ENCODE data around the gene PHTF2. TPM values are rescaled to one million over a fixed set of nuclear protein-coding genes. Genes with fewer than 3 reads are reported as not detected.
"Not testable (repeated sequence)": the region's sequence is repeated elsewhere in the genome, so short reads cannot be mapped to it uniquely, and the experiment has no call there.

PHTF2 gene
- total and polyA plus RNA-seq, 2 of the 4 experiments (the other 2 are of a cell fraction), result 28.3 to 69.9 TPM

GRCh38 chr7:77833136-77833535 is 34.6 kb downstream of the PHTF2 start:
- Histone ChIP-seq H2AFZ (replicated peaks; ENCODE audit: low read length, poor library complexity) (no peak overlapping the region), H4K91ac (ENCODE audit: insufficient read depth, low read depth, low read length) (peak overlapping the region; percentile 94), H4K8ac (ENCODE audit: low read depth in 2 of 2, low read length in 2 of 2) (peak overlapping the region; percentile 57 to 63; a peak in 2 of 4 replicates), H3K14ac (replicated peaks; ENCODE audit: low read depth, low read length) (peak overlapping the region; percentile 67), H3K27me3 (ENCODE audit: control insufficient read depth, insufficient read depth, low read length) (no peaks in the 10 kb centered on the region), H4K5ac (ENCODE audit: low read depth, low read length) (peak overlapping the region; percentile 88; the same call in 1 of the 2 replicates), H3K9me1 (ENCODE audit: insufficient read depth, low read length) (peaks cover 12% of the 10 kb centered on the region; the same call in 1 of the 2 replicates), H3K9ac (ENCODE audit: low read depth, low read length) (no peak overlapping the region), H3K4me3 (ENCODE audit: insufficient read depth, low read depth, low read length) (no peak overlapping the region), H3K36me3 (ENCODE audit: control insufficient read depth, insufficient read depth, low read length) (no peaks in the 10 kb centered on the region), H2AK5ac (ENCODE audit: low read depth, low read length) (peak overlapping the region; percentile 99; the same call in 1 of the 2 replicates), H3K27ac (ENCODE audit: insufficient read depth, low read length) (peak overlapping the region; percentile 39; the same call in 1 of the 2 replicates), H3K23ac (ENCODE audit: low read depth, low read length) (peak overlapping the region; percentile 44; the same call in 1 of the 2 replicates), H2AK9ac (replicated peaks; ENCODE audit: low read depth, low read length, poor library complexity) (no peak overlapping the region), H3K79me1 (ENCODE audit: low read depth in 1 of 2, low read length in 2 of 2) (peaks cover 26 to 62% of the 10 kb centered on the region in 2 experiments), H3K4ac (ENCODE audit: low read depth, low read length) (peak overlapping the region; percentile 56), H2BK15ac (ENCODE audit: low read depth, low read length) (peak overlapping the region; percentile 98; the same call in 2 of the 3 replicates), H2BK120ac (ENCODE audit: low read depth, low read length) (peak overlapping the region; percentile 83), H4K20me1 (ENCODE audit: insufficient read depth, low read length) (peaks cover 4% of the 10 kb centered on the region; the same call in 1 of the 2 replicates), H2BK20ac (ENCODE audit: low read depth, low read length) (peak overlapping the region; percentile 66; the same call in 1 of the 2 replicates), H3K18ac (ENCODE audit: low read depth, low read length) (peak overlapping the region; percentile 90; the same call in 1 of the 2 replicates), H2BK5ac (ENCODE audit: low read depth, low read length, poor library complexity, severe bottlenecking) (peak overlapping the region; percentile 71), H3K9me3 (ENCODE audit: control insufficient read depth, insufficient read depth, low read length) (no peaks in the 10 kb centered on the region), H3K56ac (ENCODE audit: extremely low read depth, insufficient read depth, low read length) (no peak overlapping the region; the same call in 1 of the 2 replicates), H3K4me1 (ENCODE audit: control insufficient read depth, insufficient read depth, low read length) (peaks cover 7% of the 10 kb centered on the region), H3K4me2 (ENCODE audit: low read depth, low read length) (peak overlapping the region; percentile 36; the same call in 1 of the 2 replicates)
- TF ChIP-seq CEBPB (IDR thresholded peaks at IDR 0.05; ENCODE audit: low read depth, low read length) (no peak), USF2 (IDR thresholded peaks at IDR 0.05; ENCODE audit: low read depth, low read length) (no peak), POLR2A (IDR thresholded peaks at IDR 0.05; ENCODE audit: low read depth, low read length) (no peak), RFX5 (IDR thresholded peaks at IDR 0.05; ENCODE audit: low read depth, low read length) (no peak), MAFK (IDR thresholded peaks at IDR 0.05; ENCODE audit: low read depth, low read length) (no peak), RCOR1 (IDR thresholded peaks at IDR 0.05; ENCODE audit: insufficient replicate concordance, low read length) (no peak), CHD1 (IDR thresholded peaks at IDR 0.05; ENCODE audit: low read depth, low read length) (no peak), SMC3 (IDR thresholded peaks at IDR 0.05; ENCODE audit: low read depth, low read length) (no peak), NFE2L2 (IDR thresholded peaks at IDR 0.05; ENCODE audit: low read depth, low read length) (no peak)
- peak; percentile 23 for DNase-seq
- WGBS, 2 experiments (ENCODE audit: extremely low coverage in 2 of 2, insufficient read length in 1 of 2), result no CpG with 5 or more reads among the region's 1 CpG
- in situ Hi-C loops (cut with MboI; ENCODE audit: low sequenced_read_pairs) (no loop called here), intact Hi-C loops (cut with micrococcal nuclease) (no loop called here), dilution Hi-C loops (cut with HindIII; ENCODE audit: low sequenced_read_pairs, unreplicated experiment) (no loop called here)
- POLR2A ChIA-PET (ENCODE audit: unreplicated experiment), result no interaction called here
- no TSS peak for BruUV-seq (replicated peaks)
- ATAC-seq (ENCODE audit: low read depth), result peak; percentile 67
- CTCF ChIA-PET, result no interaction called here

GRCh38 chr7:77836425-77836824 is 37.9 kb downstream of the PHTF2 start:
- H3K36me3 ChIP-seq (ENCODE audit: control insufficient read depth, insufficient read depth, low read length); H3K56ac ChIP-seq (ENCODE audit: extremely low read depth, insufficient read depth, low read length); H4K8ac ChIP-seq (ENCODE audit: low read depth in 2 of 2, low read length in 2 of 2); ATAC-seq (ENCODE audit: low read depth); H4K5ac ChIP-seq (ENCODE audit: low read depth, low read length); H3K4me3 ChIP-seq (ENCODE audit: insufficient read depth, low read depth, low read length); H2BK5ac ChIP-seq (ENCODE audit: low read depth, low read length, poor library complexity, severe bottlenecking); CTCF ChIA-PET; H3K23ac ChIP-seq (ENCODE audit: low read depth, low read length); H2AK9ac ChIP-seq (replicated peaks; ENCODE audit: low read depth, low read length, poor library complexity); H4K91ac ChIP-seq (ENCODE audit: insufficient read depth, low read depth, low read length); DNase-seq; H2BK20ac ChIP-seq (ENCODE audit: low read depth, low read length); H3K9me1 ChIP-seq (ENCODE audit: insufficient read depth, low read length); H4K20me1 ChIP-seq (ENCODE audit: insufficient read depth, low read length); H3K27me3 ChIP-seq (ENCODE audit: control insufficient read depth, insufficient read depth, low read length); H2AFZ ChIP-seq (replicated peaks; ENCODE audit: low read length, poor library complexity); in situ Hi-C loops (cut with MboI; ENCODE audit: low sequenced_read_pairs); H2BK15ac ChIP-seq (ENCODE audit: low read depth, low read length); POLR2A ChIA-PET (ENCODE audit: unreplicated experiment); H3K9me3 ChIP-seq (ENCODE audit: control insufficient read depth, insufficient read depth, low read length); H2BK120ac ChIP-seq (ENCODE audit: low read depth, low read length); H3K27ac ChIP-seq (ENCODE audit: insufficient read depth, low read length); H3K14ac ChIP-seq (replicated peaks; ENCODE audit: low read depth, low read length); H3K4me2 ChIP-seq (ENCODE audit: low read depth, low read length); BruUV-seq (replicated peaks); H3K18ac ChIP-seq (ENCODE audit: low read depth, low read length); H3K9ac ChIP-seq (ENCODE audit: low read depth, low read length); intact Hi-C loops (cut with micrococcal nuclease); dilution Hi-C loops (cut with HindIII; ENCODE audit: low sequenced_read_pairs, unreplicated experiment): not testable (repeated sequence)
- peaks cover 23 to 56% of the 10 kb centered on the region in 2 experiments; a peak in 3 of 4 replicates for H3K79me1 ChIP-seq (ENCODE audit: low read depth in 1 of 2, low read length in 2 of 2)
- peaks cover 10% of the 10 kb centered on the region for H3K4me1 ChIP-seq (ENCODE audit: control insufficient read depth, insufficient read depth, low read length)
- H2AK5ac ChIP-seq (ENCODE audit: low read depth, low read length), result 0 out of 2 replicates have a peak overlapping the region, but pooled peaks have one; percentile 33
- WGBS, 2 experiments (ENCODE audit: extremely low coverage in 2 of 2, insufficient read length in 1 of 2), result no CpG with 5 or more reads among the region's 2 CpGs
- peak overlapping the region; percentile 56; the same call in 1 of the 2 replicates for H3K4ac ChIP-seq (ENCODE audit: low read depth, low read length)

Data from IMR-90 (cell line).